Effector memory CD8-positive, alpha-beta T cell (primary cell): ENCODE data around the gene SMAD3.

Source experiments
- ATAC-seq: fragments of 150-1000 bp; cut with Tn5 transposase; replicated peaks from 2 replicates; pipeline ENCODE4 v1.10.0; 2021; ENCODE audit warnings: mild to moderate bottlenecking, moderate library complexity
- DNase-seq, 3 experiments: peaks; one replicate each; pipeline ENCODE4 v3.0.0; 2021
- H3K27ac Mint-ChIP-seq, 2 donors: one replicate each; pipeline ENCODE4 v1.8.0; 2022; ENCODE audit warnings: mild to moderate bottlenecking in 2 of 2, mixed read lengths in 2 of 2, moderate library complexity in 2 of 2
- H3K27me3 Mint-ChIP-seq, 2 donors: one replicate each; pipeline ENCODE4 v1.8.0; 2022; ENCODE audit warnings: mixed read lengths in 2 of 2
- H3K36me3 Mint-ChIP-seq: one replicate; pipeline ENCODE4 v1.8.0; 2022; ENCODE audit warnings: mild to moderate bottlenecking, moderate library complexity, mixed read lengths; ENCODE audit not compliant: insufficient read depth
- H3K4me1 Mint-ChIP-seq, 2 donors: one replicate each; pipeline ENCODE4 v1.8.0; 2022; ENCODE audit warnings: low read depth in 2 of 2, mixed read lengths in 2 of 2
- H3K4me3 Mint-ChIP-seq, 2 donors: one replicate each; pipeline ENCODE4 v1.8.0; 2022; ENCODE audit warnings: mild to moderate bottlenecking in 2 of 2, mixed read lengths in 2 of 2, moderate library complexity in 2 of 2
- H3K9me3 Mint-ChIP-seq, 2 donors: one replicate each; pipeline ENCODE4 v1.8.0; 2022; ENCODE audit warnings: mixed read lengths in 2 of 2

SMAD3 gene

DNA sequence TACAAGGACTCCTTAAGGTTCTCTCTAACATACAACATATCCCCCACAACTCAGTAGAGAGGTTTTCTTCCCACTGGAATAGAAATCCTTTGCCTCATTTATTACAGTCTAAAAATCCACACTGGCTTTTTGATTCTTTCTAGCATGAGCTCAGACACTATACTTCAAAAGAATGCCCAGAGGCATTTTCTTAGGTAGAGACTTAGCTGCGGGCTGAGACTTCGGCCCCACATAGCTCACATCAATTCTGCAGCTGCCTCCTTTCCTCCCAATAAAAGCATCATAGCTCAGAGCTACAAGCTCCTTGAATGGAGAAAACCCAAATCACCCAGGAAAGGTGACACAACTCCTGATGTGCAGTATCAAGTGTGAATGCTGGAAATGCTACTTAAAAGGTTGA is 136.7 kb downstream of the SMAD3 start:
- Mint-ChIP-seq H3K9me3 (no peaks in the 10 kb centered on the region), H3K4me1 (peaks cover 9 to 13% of the 10 kb centered on the region in 2 donors), H3K36me3 (peaks cover 28% of the 10 kb centered on the region), H3K4me3 (no peak overlapping the region), H3K27me3 (no peaks in the 10 kb centered on the region), H3K27ac (no peak overlapping the region)
- no peak for DNase-seq
- no peak for ATAC-seq

DNA sequence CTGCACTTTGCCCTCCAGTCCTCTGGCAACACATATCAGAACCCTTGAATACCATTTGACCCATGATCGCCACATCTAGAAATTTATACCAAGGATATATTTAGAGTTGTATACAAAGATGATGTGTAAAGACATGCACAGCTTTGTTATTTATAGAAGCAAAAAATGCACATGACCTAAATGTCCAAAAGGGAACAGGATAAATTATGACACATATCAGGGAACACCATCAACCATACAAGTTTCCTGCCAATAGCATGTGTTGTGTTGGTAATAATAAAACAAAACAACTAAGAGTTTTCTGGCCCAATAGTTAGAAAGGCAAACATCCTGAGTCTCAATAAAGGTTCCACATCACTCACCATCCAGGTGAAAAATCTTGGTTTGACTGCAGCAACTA is 137.6 kb downstream of the SMAD3 start:
- Mint-ChIP-seq H3K4me3 (no peak overlapping the region), H3K27ac (peak overlapping the region in 1 of 2 donors; percentile 28), H3K4me1 (peaks cover 3 to 6% of the 10 kb centered on the region in 2 donors), H3K36me3 (peaks cover 34% of the 10 kb centered on the region), H3K9me3 (no peaks in the 10 kb centered on the region), H3K27me3 (no peaks in the 10 kb centered on the region)
- ATAC-seq (no peak), DNase-seq (no peak)

DNA sequence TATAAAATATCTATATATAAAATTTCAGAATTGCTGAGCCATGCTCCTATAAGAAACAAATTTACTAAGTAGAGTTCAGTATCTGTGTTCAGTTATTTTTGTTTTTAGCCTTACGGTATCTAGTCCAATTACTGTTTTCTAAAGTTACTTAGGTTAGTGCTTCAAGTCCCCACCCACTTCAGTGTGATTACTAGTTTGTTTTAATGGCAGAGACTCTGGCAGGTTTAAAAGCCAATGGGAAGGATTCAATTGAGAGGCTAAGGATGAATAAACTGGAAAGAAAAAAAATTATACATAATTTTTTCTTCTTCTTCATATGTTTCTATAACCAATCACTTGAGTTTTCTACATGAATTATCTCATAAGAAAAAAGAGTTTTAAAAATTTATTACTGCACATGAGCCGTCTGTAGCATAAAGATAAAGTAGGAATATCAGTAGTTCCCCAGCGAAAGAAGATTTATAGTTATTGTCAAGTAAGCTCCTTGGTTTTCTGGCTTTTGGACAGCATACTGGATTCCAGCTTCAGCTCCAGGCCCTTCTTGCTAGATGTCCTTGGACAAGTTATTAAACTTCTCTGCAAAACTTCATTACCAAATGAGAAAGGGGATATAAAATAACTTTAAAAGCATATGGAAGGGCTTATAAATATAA is 142.3 kb downstream of the SMAD3 start:
- peaks cover 0 to 4% of the 10 kb centered on the region in 2 donors for H3K4me1 Mint-ChIP-seq

DNA sequence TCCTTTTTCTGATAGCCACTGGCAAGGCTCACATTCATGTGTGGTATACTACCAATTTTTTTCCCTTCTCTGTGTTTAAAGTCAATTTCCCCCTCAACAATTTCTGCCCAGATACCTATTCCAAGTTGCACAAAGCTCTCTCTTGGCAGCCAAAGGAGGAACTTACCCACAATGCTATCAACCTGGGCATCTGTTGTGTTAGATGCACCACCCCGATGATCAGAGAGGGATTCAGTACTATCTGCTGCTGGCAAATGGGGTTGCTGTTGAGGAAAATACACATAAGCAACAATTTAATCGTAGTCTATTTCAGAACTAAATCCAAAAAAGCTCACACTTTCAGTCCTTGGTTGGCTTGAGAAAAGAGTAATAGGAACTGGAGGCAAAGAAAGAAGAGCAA is 143.0 kb downstream of the SMAD3 start:
- H3K27ac Mint-ChIP-seq, result no peak overlapping the region
- DNase-seq, result no peak
- no peak for ATAC-seq
- H3K4me1 Mint-ChIP-seq, result peaks cover 0 to 4% of the 10 kb centered on the region in 2 donors
- no peak overlapping the region for H3K4me3 Mint-ChIP-seq
- H3K27me3 Mint-ChIP-seq, result no peaks in the 10 kb centered on the region
- H3K9me3 Mint-ChIP-seq, result no peaks in the 10 kb centered on the region
- H3K36me3 Mint-ChIP-seq, result peaks cover 30% of the 10 kb centered on the region

More for the DNA sequence above, 142.3 kb downstream of the SMAD3 start:
- H3K9me3 Mint-ChIP-seq, result no peaks in the 10 kb centered on the region
- H3K27ac Mint-ChIP-seq, result no peak overlapping the region
- no peak overlapping the region for H3K4me3 Mint-ChIP-seq
- DNase-seq (no peak), ATAC-seq (no peak)
- peaks cover 35% of the 10 kb centered on the region for H3K36me3 Mint-ChIP-seq
- H3K27me3 Mint-ChIP-seq, result no peaks in the 10 kb centered on the region

DNA sequence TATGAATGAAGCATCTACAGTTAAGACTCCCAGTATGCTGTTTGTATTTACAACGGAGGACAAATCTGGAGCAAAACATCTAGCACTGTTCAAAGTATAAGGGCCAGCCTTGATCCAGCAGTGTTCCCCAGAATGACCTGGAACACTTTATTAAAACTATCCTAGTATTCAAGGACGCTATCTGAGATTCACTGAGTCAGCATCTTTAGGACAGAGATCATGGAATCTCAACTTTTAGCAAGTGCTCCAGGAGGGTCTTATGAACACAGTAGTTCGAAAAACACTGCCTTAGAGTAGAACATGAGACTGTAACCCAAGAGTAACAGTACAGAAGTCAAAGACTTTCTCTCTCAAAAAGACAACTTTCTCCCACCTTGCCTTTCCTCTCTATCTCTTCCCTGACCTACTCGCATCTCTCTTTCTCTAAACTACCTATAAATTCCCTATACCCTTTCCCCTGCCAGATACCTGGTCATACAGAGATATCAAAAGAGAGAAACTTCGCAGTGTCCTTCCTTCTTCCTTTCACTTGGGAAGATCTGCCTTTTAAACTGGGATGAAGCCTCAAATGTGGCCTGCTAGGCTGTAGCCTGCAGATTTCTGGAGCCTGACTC is 145.3 kb downstream of the SMAD3 start:
- DNase-seq, result no peak
- no peak overlapping the region for H3K4me3 Mint-ChIP-seq
- ATAC-seq, result no peak
- H3K27ac Mint-ChIP-seq, result peak overlapping the region in 1 of 2 donors; percentile 49
- H3K27me3 Mint-ChIP-seq, result no peaks in the 10 kb centered on the region
- H3K9me3 Mint-ChIP-seq, result no peaks in the 10 kb centered on the region
- H3K4me1 Mint-ChIP-seq, result peaks cover 0 to 4% of the 10 kb centered on the region in 2 donors
- H3K36me3 Mint-ChIP-seq, result peaks cover 25% of the 10 kb centered on the region

DNA sequence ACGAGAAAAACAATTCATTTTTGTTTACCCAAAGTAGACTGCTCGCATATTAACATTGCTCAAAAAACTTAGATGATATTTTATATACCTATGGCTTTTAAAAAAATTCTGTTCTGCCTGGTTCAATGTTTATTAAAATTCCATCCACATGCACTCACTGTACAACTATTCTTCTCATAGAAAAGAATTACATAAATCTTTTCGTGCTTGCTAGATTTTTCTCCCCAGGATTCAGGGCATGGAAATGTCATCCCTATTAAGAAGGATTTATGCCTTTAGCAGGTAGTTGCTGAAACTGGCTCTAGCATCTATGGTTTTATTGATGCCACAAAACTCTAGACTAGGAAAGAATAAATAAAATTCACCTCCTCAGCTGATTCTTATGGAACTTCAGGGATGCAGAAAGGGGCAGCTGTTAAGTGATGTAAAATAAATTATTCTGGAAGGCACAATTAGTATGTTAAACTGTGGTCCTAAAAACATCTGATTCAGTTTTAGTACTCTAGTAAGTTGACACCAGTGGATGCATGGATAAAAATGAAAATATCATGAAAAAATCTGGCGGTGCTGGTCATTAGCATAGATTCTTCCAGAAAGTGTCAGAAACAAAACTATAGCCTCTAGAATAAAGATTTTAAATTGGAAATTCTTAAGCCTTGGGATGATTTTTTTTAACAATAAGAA is 147.4 kb downstream of the SMAD3 start:
- no peak for DNase-seq
- no peak overlapping the region for H3K27ac Mint-ChIP-seq
- peaks cover 0 to 4% of the 10 kb centered on the region in 2 donors for H3K4me1 Mint-ChIP-seq
- peaks cover 14% of the 10 kb centered on the region for H3K36me3 Mint-ChIP-seq
- no peak for ATAC-seq
- no peaks in the 10 kb centered on the region for H3K9me3 Mint-ChIP-seq
- no peaks in the 10 kb centered on the region for H3K27me3 Mint-ChIP-seq
- no peak overlapping the region for H3K4me3 Mint-ChIP-seq

DNA sequence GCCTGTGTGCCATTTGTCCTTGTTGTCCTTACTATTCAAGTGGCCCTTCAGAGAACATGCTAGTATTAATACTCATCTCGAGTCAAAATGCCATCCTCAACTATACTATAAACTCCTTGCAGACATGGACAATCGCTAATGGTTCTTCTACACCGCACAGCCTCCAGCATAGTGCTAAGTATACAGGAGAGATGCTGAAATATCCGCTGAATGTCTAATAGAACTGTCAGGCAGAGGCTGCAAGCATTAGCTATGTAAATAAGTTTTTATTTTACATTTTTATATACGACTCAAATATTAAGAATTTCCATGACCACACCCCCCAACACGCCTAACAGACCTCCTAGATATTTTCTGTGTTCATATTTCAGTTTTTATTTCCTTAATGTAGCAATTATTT is 149.7 kb downstream of the SMAD3 start:
- DNase-seq (no peak), ATAC-seq (no peak)
- Mint-ChIP-seq H3K4me3 (no peak overlapping the region), H3K27me3 (no peaks in the 10 kb centered on the region), H3K27ac (no peak overlapping the region), H3K9me3 (no peaks in the 10 kb centered on the region), H3K4me1 (peaks cover 0 to 4% of the 10 kb centered on the region in 2 donors), H3K36me3 (peaks cover 4% of the 10 kb centered on the region)

DNA sequence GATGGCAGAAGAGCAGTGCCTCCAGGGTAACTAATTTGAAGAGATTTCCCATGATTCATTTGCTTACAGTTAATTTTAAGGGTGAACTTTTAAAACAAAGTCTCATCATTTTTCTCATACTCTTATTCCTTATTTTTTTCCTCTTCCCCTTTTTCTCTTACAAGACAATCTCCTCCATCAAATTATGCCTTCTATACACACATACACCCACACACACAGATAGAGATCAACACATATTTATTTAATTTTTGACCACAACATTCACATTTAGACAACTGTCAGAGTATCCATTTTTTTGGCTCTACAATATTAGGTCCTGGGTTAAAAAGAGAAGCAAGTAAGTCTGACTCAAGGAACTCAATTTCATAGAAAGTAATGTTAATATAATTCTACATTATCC is 151.5 kb downstream of the SMAD3 start:
- DNase-seq, result no peak
- no peak overlapping the region for H3K4me3 Mint-ChIP-seq
- peaks cover 4% of the 10 kb centered on the region for H3K36me3 Mint-ChIP-seq
- H3K4me1 Mint-ChIP-seq, result no peaks in the 10 kb centered on the region
- H3K9me3 Mint-ChIP-seq, result no peaks in the 10 kb centered on the region
- ATAC-seq, result no peak
- peak overlapping the region in 1 of 2 donors; percentile 17 for H3K27ac Mint-ChIP-seq
- H3K27me3 Mint-ChIP-seq, result no peaks in the 10 kb centered on the region

DNA sequence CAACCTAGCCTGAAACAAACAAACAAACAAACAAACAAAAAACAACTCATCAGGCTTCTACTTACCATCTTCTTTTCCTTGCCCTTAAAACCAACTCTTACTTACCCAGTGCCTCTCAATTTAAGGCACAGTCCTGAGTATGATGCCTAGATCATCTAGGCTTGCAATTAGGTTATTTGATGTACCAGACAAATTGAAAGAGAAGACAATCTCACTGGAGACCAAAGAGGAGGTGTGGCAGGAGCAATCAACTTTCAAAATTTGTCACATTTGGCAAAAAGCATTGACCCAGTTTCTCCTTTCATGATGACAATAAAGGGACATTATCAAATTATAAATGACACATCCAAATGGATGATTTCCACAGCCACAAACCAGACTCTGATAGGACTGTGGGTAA is 153.0 kb downstream of the SMAD3 start:
- DNase-seq, result no peak
- peaks cover 4% of the 10 kb centered on the region for H3K36me3 Mint-ChIP-seq
- H3K27me3 Mint-ChIP-seq, result no peaks in the 10 kb centered on the region
- no peak overlapping the region for H3K4me3 Mint-ChIP-seq
- no peak for ATAC-seq
- peak overlapping the region in 1 of 2 donors; percentile 10 for H3K27ac Mint-ChIP-seq
- no peaks in the 10 kb centered on the region for H3K9me3 Mint-ChIP-seq
- no peaks in the 10 kb centered on the region for H3K4me1 Mint-ChIP-seq

DNA sequence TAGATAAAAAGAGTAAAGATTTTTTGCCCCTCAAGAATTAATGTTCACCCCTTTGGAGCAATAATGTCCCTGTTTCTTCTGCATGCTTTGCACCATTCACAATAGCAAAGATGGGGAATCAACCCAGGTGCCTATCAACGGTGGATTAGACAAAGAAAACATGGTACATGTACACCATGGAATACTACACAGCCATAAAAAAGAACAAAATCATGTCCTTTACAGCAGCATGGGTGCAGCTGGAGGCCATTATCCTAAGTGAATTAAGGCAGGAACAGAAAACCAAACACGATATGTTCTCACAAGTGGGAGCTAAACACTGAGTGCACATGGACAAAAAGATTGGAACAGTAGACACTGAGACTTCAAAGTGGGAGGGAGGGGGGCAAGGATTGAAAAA is 153.9 kb downstream of the SMAD3 start:
- Mint-ChIP-seq H3K9me3 (no peaks in the 10 kb centered on the region), H3K36me3 (peaks cover 4% of the 10 kb centered on the region), H3K4me3 (no peak overlapping the region), H3K27ac (no peak overlapping the region), H3K4me1 (no peaks in the 10 kb centered on the region), H3K27me3 (no peaks in the 10 kb centered on the region)
- ATAC-seq, result no peak
- no peak for DNase-seq

DNA sequence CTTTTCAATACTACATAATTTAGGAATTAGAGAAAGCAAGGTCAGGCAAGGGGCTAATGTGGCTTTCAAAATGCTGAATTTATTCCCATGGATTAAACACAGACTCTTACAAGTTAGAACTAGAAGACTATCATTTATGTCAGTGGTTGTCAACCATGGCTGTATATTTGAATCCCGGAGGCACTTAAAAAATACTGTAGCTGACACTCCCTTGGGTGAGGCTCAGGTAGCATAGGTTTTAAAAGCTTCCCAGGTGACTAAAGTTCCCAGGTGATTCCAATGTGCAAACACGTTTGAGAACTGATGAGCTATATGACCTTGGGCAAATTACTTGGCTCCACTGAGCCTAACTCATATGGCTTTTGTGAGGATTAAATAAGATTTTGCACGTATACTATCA is 159.5 kb downstream of the SMAD3 start:
- Mint-ChIP-seq H3K4me1 (peaks cover 5 to 19% of the 10 kb centered on the region in 2 donors), H3K4me3 (no peak overlapping the region), H3K9me3 (no peaks in the 10 kb centered on the region), H3K27ac (peak overlapping the region in 1 of 2 donors; percentile 48), H3K36me3 (peaks cover 10% of the 10 kb centered on the region), H3K27me3 (no peaks in the 10 kb centered on the region)
- DNase-seq (no peak), ATAC-seq (no peak)

DNA sequence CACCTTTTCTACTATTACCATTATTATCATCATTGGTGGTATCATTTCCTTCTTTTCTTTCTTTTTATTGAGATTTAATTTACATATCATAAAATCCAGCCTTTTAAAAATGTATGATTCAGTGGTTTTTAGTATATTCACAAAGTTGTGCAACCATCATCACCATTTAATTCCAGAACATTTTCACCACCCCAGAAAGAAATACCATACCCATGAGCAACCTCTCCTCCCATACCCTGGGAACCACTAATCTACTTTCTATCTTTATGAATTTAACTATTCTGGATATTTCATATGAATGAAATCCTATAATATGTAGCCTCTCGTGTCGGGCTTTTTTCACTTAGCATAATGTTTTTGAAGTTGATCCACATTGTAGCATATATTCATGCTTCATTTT is 159.9 kb downstream of the SMAD3 start:
- DNase-seq (no peak), ATAC-seq (no peak)
- Mint-ChIP-seq H3K9me3 (no peaks in the 10 kb centered on the region), H3K27me3 (no peaks in the 10 kb centered on the region), H3K4me1 (peaks cover 5 to 19% of the 10 kb centered on the region in 2 donors), H3K4me3 (no peak overlapping the region), H3K36me3 (peaks cover 11% of the 10 kb centered on the region), H3K27ac (peak overlapping the region in 1 of 2 donors; percentile 48)

DNA sequence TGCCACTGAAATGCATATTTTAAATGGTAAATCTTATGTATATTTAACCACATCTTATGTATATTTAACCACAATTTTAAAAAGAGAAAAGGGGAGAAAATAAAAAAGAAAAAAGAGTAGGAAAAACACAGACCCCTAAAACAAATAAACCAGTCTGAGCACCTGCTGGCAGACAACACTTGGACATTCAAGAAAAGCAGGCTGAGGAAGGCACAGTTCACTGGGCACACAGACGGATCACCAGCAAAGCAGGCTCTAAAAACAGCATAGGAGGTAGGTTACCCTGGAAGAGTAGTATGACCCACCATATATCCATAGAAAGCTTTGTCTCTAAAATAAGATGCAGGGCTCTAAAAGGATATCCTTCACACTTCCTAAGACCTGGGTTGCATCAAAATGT is 162.0 kb downstream of the SMAD3 start:
- H3K27me3 Mint-ChIP-seq, result no peaks in the 10 kb centered on the region
- H3K36me3 Mint-ChIP-seq, result peaks cover 26% of the 10 kb centered on the region
- no peak overlapping the region for H3K27ac Mint-ChIP-seq
- ATAC-seq (no peak), DNase-seq (no peak)
- H3K4me3 Mint-ChIP-seq, result no peak overlapping the region
- H3K9me3 Mint-ChIP-seq, result no peaks in the 10 kb centered on the region
- H3K4me1 Mint-ChIP-seq, result peaks cover 5 to 19% of the 10 kb centered on the region in 2 donors

DNA sequence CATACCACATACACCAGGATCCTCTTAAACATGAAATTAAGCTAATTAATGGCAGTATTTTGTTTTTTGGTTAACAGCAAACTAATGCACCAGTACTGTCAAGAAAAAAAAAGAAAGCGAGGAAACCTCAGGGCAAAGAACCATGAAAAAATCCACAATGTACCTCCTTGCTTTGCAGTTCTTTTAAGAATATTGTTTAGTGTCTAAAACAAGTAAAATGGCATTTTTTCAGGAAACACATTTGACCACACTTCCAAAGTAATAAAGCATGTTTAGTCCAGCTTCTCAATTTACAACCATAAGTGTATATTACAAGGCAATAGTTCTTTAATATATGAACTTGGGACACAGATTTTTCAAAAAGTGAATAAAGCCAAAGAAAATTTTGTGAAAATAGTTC is 162.4 kb downstream of the SMAD3 start:
- Mint-ChIP-seq H3K4me3 (no peak overlapping the region), H3K4me1 (peaks cover 5 to 19% of the 10 kb centered on the region in 2 donors), H3K9me3 (no peaks in the 10 kb centered on the region), H3K36me3 (peaks cover 30% of the 10 kb centered on the region), H3K27me3 (no peaks in the 10 kb centered on the region), H3K27ac (no peak overlapping the region)
- ATAC-seq (no peak), DNase-seq (no peak)
